Measurements from ENCODE around the gene NOC3L. TPM values are rescaled to one million over a fixed set of nuclear protein-coding genes. Genes with fewer than 3 reads are reported as not detected.

NOC3L gene
- polyA plus RNA-seq, 3 donors = 2.4 to 3.0 (median 2.7) TPM

- Histone ChIP-seq H4K20me1 (ENCODE audit: insufficient read depth, low read length) (peaks cover 10% of the 10 kb centered on the region), H2AFZ (ENCODE audit: insufficient read depth, low read depth, low read length, poor library complexity, severe bottlenecking) (peak within 1 kb of the TSS; percentile 69), H3K9me3 (replicated peaks in 1 of 2; ENCODE audit: control insufficient read depth in 1 of 2, insufficient read depth in 1 of 2, low read length in 2 of 2) (no peaks in the 10 kb centered on the region), H3K27me3 (ENCODE audit: control insufficient read depth in 2 of 2, insufficient read depth in 2 of 2, low read length in 2 of 2) (peaks cover 0 to 16% of the 10 kb centered on the region in 2 donors), H3K79me2 (ENCODE audit: insufficient read depth, low read length) (peaks cover 42% of the 10 kb centered on the region), H3K4me1 (ENCODE audit: control insufficient read depth in 1 of 2, insufficient read depth in 2 of 2, low read length in 2 of 2) (peaks cover 15 to 23% of the 10 kb centered on the region in 2 donors), H3K4me2 (replicated peaks; ENCODE audit: extremely low read depth, low read length, poor library complexity, severe bottlenecking) (peak within 1 kb of the TSS; percentile 81), H3K4me3 (replicated peaks in 1 of 3; ENCODE audit: low read depth in 2 of 3, low read length in 3 of 3) (peak within 1 kb of the TSS; percentile 75 to 88 (median 79)), H3K9ac (ENCODE audit: insufficient read depth, low read length, poor library complexity, severe bottlenecking) (peak within 1 kb of the TSS; percentile 100), H3K27ac (ENCODE audit: low read depth in 1 of 2, low read length in 2 of 2) (peak within 1 kb of the TSS; percentile 87 to 97), H3K36me3 (replicated peaks in 1 of 2; ENCODE audit: control insufficient read depth in 1 of 2, insufficient read depth in 2 of 2, low read length in 2 of 2) (no peaks in the 10 kb centered on the region)
- under 1% methylated on average over 53 of the region's 56 CpGs for WGBS (ENCODE audit: insufficient coverage)
- intact Hi-C loops (cut with micrococcal nuclease) = loop anchor here in 1 of 2 donors (5.0 kb wide), 1 partner anchor 40 kb away; the partner anchor contains the start of gene NOC3L
- DNase-seq = peak; percentile 83 to 92 (median 91)
- no peak for TF ChIP-seq CTCF (IDR thresholded peaks at IDR 0.05)
- Mint-ChIP-seq H3K4me1 (peaks cover 19% of the 10 kb centered on the region), H3K36me3 (peaks cover 0 to 3% of the 10 kb centered on the region in 2 donors), H3K27ac (peak within 1 kb of the TSS; percentile 37 to 96 (median 95)), H3K27me3 (ENCODE audit: low read depth in 3 of 3) (peaks cover 43 to 50% (median 48%) of the 10 kb centered on the region in 3 donors), H3K9me3 (peaks cover 7 to 16% (median 11%) of the 10 kb centered on the region in 7 donors), H3K4me3 (peak within 1 kb of the TSS; percentile 84 to 91)
These were observed 39.6 kb upstream of the NOC3L start, which contains the start of gene TBC1D12 for GRCh38 chr10:94402204-94402842. Gene TBC1D12 (plus strand): TSS chr10:94402541. CDS start chr10:94402614, 73 bp downstream.

DNA sequence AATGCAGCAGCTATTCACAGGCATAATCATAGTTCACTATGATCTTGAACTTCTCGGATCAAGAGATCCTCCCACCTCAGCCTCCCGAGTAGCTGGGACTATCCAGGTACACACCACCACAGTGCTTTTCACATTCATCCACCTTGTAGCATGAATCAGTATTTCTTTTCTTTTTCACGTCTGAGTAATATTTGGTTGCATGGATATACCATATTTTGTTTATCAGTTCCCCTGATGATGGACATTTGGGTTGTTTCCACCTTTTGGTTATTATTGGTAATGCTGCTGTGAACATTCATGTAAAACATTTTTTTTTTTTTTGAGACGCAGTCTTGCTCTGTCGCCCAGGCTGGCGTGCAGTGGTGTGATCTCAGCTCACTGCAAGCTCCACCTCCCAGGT is 36.0 kb upstream of the NOC3L start:
- peaks cover 6% of the 10 kb centered on the region for H3K4me1 Mint-ChIP-seq
- H3K27ac ChIP-seq (ENCODE audit: low read depth in 1 of 2, low read length in 2 of 2) = no peak overlapping the region
- H3K9me3 Mint-ChIP-seq = peaks cover 7 to 16% (median 11%) of the 10 kb centered on the region in 7 donors
- peak overlapping the region in 1 of 2 donors; percentile 30 for H3K4me3 Mint-ChIP-seq
- H3K4me3 ChIP-seq (replicated peaks in 1 of 3; ENCODE audit: low read depth in 2 of 3, low read length in 3 of 3) = no peak overlapping the region
- H3K27ac Mint-ChIP-seq = peak overlapping the region in 1 of 7 donors; percentile 20
- WGBS (ENCODE audit: insufficient coverage) = 97% methylated on average over 4 of the region's 6 CpGs
- peaks cover 5 to 9% of the 10 kb centered on the region in 2 donors for H3K4me1 ChIP-seq (ENCODE audit: control insufficient read depth in 1 of 2, insufficient read depth in 2 of 2, low read length in 2 of 2)
- no peaks in the 10 kb centered on the region for H3K36me3 Mint-ChIP-seq
- intact Hi-C loops (cut with micrococcal nuclease) = no loop called here
- peaks cover 0 to 18% of the 10 kb centered on the region in 2 donors for H3K27me3 ChIP-seq (ENCODE audit: control insufficient read depth in 2 of 2, insufficient read depth in 2 of 2, low read length in 2 of 2)
- no peak for TF ChIP-seq CTCF (IDR thresholded peaks at IDR 0.05)
- no peak overlapping the region for H3K9ac ChIP-seq (ENCODE audit: insufficient read depth, low read length, poor library complexity, severe bottlenecking)
- no peaks in the 10 kb centered on the region for H3K9me3 ChIP-seq (replicated peaks in 1 of 2; ENCODE audit: control insufficient read depth in 1 of 2, insufficient read depth in 1 of 2, low read length in 2 of 2)
- DNase-seq = no peak
- peaks cover 9% of the 10 kb centered on the region for H3K79me2 ChIP-seq (ENCODE audit: insufficient read depth, low read length)
- no peak overlapping the region for H3K4me2 ChIP-seq (replicated peaks; ENCODE audit: extremely low read depth, low read length, poor library complexity, severe bottlenecking)
- H3K36me3 ChIP-seq (replicated peaks in 1 of 2; ENCODE audit: control insufficient read depth in 1 of 2, insufficient read depth in 2 of 2, low read length in 2 of 2) = no peaks in the 10 kb centered on the region
- H3K27me3 Mint-ChIP-seq (ENCODE audit: low read depth in 3 of 3) = peaks cover 38 to 48% (median 45%) of the 10 kb centered on the region in 3 donors
- H4K20me1 ChIP-seq (ENCODE audit: insufficient read depth, low read length) = no peaks in the 10 kb centered on the region
- no peak overlapping the region for H2AFZ ChIP-seq (ENCODE audit: insufficient read depth, low read depth, low read length, poor library complexity, severe bottlenecking)

All from CD14-positive monocyte (primary cell).